Measurements from ENCODE around the gene CAMTA1.
A peak's percentile ranks its signal among the peaks of the same experiment; 100 is the strongest.

The CAMTA1 gene

GRCh38 chr1:7478142-7478790, 693.0 kb downstream of the CAMTA1 start:
- DNase-seq: peak in 28 of 56 donors; percentile 4 to 57 (median 22)

DNA sequence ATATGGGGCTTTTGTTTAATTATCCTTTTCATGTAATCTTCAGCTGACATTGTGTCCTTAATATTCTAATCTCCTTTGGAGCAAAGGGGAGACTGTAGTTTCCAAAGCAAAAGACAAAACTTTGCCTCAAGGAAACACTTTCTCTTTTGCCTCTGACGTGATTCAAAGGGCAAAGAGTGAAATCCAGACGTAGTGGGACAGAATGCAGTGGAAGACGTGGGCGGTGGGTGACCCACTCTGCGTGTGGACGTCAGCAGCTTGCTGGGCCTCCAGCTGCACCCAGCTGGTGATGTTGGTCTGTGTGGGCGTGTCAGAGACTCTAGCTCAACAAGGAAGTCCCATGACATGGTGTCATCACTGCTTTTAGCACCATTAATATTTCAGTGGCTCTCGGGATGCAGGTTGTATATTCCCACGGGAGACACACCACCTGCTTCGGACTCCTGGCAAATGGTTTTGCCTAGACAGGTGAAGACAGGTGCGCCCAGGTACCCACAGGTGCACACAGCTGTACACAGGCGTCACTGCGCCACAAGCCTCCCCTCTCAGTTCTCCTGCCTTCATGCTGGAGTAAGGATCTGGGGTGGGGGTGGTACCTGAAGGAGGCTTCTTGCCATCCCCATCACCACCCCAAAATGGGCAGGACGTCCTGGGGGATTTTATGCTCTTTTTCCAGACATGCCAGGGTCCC, 693.7 kb downstream of the CAMTA1 start:
- DNase-seq: peak in 29 of 56 donors; percentile 6 to 73 (median 28)

- DNase-seq: no peak
Measured at GRCh38 chr1:7479571-7479970, 694.3 kb downstream of the CAMTA1 start.

- no peak for DNase-seq
Measured at GRCh38 chr1:7481194-7481593, 695.9 kb downstream of the CAMTA1 start.

DNA sequence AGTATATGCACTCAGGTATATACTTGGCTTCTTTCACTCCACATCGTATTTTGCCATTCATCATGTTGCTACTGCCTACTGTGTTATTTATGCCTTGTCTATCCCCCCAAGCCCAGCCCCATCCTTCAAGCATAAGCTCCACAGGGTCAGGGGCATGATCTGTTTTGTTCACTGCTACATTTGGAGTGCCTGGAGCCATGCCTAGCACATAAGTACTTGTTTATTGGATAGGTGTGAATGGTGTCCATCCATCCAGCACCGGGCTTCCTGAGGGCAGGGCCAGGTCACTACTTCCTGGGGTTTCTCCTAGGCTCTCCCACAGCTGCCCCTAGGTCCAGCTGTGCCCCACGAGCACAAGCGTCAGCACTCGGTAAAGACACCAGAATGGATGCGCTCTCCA, 696.8 kb downstream of the CAMTA1 start:
- DNase-seq: no peak

- no peak for DNase-seq
Measured at GRCh38 chr1:7482772-7483495, 697.7 kb downstream of the CAMTA1 start.

- no peak for DNase-seq
Measured at GRCh38 chr1:7483634-7484383, 698.6 kb downstream of the CAMTA1 start.

GRCh38 chr1:7485086-7485780, 700.0 kb downstream of the CAMTA1 start:
- no peak for DNase-seq

- no peak for DNase-seq
Measured at GRCh38 chr1:7485826-7486225, 700.6 kb downstream of the CAMTA1 start.

GRCh38 chr1:7487766-7488474, 702.7 kb downstream of the CAMTA1 start:
- DNase-seq: no peak

- no peak for DNase-seq
Measured at GRCh38 chr1:7488475-7488842, 703.2 kb downstream of the CAMTA1 start.

- DNase-seq: no peak
Measured at GRCh38 chr1:7489586-7489985, 704.3 kb downstream of the CAMTA1 start.

- no peak for DNase-seq
Measured at GRCh38 chr1:7490576-7490975, 705.3 kb downstream of the CAMTA1 start.

- peak in 4 of 56 donors; percentile 5 to 46 (median 41) for DNase-seq
Measured at GRCh38 chr1:7491109-7491817, 706.0 kb downstream of the CAMTA1 start.

- DNase-seq: no peak
Measured at GRCh38 chr1:7491818-7492173, 706.5 kb downstream of the CAMTA1 start.

GRCh38 chr1:7493711-7494454, 708.6 kb downstream of the CAMTA1 start:
- DNase-seq: no peak

DNA sequence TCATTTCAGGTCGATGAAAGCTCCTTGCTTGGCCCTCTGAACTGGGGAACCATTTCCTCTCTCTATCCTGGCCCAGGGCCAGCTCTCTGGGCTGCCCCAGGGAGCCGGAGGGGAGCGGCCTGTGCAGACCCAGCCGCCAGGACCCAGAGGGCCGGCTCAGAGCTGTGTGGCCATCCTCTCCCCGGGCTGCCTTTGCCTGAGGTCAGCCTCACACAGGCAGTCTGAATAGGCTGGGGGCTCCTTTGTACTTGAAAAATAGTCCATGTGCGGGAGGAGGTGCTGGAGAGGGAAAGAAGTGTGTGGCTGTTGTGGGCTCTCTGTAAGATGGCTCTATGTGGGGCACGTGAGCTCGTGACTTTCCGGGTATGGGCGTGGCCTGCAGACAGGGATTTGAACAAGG, 710.7 kb downstream of the CAMTA1 start:
- no peak for DNase-seq

GRCh38 chr1:7497107-7497637, 711.9 kb downstream of the CAMTA1 start:
- peak in 2 of 56 donors; percentile 35 to 37 for DNase-seq

Measured in nucleus accumbens (tissue), 56 donors.